Nephron (organoid): ENCODE results near the gene TCF4.

Experiments used
- H3K27ac Mint-ChIP-seq, 3 experiments: 2 replicates each; pipeline ENCODE4 v1.8.0; 2020; ENCODE audit warnings: mixed read lengths in 3 of 3, mild to moderate bottlenecking in 2 of 3, moderate library complexity in 1 of 3
- H3K27me3 Mint-ChIP-seq: 2 replicates; pipeline ENCODE4 v1.8.0; 2021; ENCODE audit warnings: low read depth, mild to moderate bottlenecking, moderate library complexity, mixed read lengths
- H3K36me3 Mint-ChIP-seq: 2 replicates; pipeline ENCODE4 v1.8.0; 2020; ENCODE audit warnings: low read depth, mixed read lengths
- H3K4me1 Mint-ChIP-seq: 2 replicates; pipeline ENCODE4 v1.8.0; 2020; ENCODE audit warnings: mixed read lengths
- H3K4me3 Mint-ChIP-seq, 3 experiments: 2 replicates each; pipeline ENCODE4 v1.8.0; 2020; ENCODE audit warnings: mild to moderate bottlenecking in 3 of 3, mixed read lengths in 3 of 3, moderate library complexity in 2 of 3
- H3K9me3 Mint-ChIP-seq: 2 replicates; pipeline ENCODE4 v1.8.0; 2020; ENCODE audit warnings: mixed read lengths
- TF ChIP-seq, protein P1 (sequence below), 3 experiments: fragments of 200-600 bp; sonication (generic); IDR thresholded peaks; one replicate each; pipeline ENCODE4 v1.5.0; 2021; ENCODE audit warnings: antibody characterized with exemption in 3 of 3; ENCODE audit not compliant: unreplicated experiment in 3 of 3

Gene TCF4

DNA sequence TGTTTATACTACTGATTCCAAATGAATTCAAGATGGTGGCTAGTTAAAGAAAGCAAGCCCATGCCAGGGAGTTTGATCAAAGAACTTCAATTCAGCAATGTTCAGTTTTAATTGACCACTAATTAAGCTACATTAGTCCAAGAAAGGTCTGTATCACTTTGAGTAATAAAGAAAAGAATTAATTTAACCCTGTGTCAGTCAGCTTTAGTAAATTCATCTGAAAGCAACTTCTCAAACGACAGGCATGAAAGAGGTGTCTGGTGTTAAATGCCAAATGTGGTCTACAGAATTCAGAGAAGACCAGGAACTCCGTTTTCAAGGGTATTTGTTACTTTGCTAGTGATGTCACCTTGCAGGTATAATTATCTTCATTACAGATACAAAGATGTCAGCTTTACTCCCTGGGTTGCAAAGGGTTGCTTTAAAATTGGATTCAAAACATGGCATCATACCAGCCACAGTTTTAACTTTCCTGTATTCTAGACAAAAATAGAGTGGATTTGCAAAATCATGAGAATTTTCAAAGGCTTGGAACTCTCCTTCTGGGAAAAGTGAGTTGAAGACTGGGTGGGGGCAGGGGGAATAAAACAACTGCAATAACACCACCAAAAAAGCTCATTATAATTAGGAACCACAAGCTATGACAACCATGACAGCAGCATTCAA lies 281.5 kb downstream of the TCF4 start:
- Mint-ChIP-seq H3K27ac (no peak overlapping the region), H3K36me3 (no peaks in the 10 kb centered on the region), H3K27me3 (no peaks in the 10 kb centered on the region), H3K4me1 (peaks cover 34% of the 10 kb centered on the region), H3K9me3 (no peaks in the 10 kb centered on the region), H3K4me3 (no peak overlapping the region)
- TF ChIP-seq, protein P1, sequence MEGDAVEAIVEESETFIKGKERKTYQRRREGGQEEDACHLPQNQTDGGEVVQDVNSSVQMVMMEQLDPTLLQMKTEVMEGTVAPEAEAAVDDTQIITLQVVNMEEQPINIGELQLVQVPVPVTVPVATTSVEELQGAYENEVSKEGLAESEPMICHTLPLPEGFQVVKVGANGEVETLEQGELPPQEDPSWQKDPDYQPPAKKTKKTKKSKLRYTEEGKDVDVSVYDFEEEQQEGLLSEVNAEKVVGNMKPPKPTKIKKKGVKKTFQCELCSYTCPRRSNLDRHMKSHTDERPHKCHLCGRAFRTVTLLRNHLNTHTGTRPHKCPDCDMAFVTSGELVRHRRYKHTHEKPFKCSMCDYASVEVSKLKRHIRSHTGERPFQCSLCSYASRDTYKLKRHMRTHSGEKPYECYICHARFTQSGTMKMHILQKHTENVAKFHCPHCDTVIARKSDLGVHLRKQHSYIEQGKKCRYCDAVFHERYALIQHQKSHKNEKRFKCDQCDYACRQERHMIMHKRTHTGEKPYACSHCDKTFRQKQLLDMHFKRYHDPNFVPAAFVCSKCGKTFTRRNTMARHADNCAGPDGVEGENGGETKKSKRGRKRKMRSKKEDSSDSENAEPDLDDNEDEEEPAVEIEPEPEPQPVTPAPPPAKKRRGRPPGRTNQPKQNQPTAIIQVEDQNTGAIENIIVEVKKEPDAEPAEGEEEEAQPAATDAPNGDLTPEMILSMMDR (IDR thresholded peaks at IDR 0.05; ENCODE audit: unreplicated experiment in 3 of 3) = no peak

DNA sequence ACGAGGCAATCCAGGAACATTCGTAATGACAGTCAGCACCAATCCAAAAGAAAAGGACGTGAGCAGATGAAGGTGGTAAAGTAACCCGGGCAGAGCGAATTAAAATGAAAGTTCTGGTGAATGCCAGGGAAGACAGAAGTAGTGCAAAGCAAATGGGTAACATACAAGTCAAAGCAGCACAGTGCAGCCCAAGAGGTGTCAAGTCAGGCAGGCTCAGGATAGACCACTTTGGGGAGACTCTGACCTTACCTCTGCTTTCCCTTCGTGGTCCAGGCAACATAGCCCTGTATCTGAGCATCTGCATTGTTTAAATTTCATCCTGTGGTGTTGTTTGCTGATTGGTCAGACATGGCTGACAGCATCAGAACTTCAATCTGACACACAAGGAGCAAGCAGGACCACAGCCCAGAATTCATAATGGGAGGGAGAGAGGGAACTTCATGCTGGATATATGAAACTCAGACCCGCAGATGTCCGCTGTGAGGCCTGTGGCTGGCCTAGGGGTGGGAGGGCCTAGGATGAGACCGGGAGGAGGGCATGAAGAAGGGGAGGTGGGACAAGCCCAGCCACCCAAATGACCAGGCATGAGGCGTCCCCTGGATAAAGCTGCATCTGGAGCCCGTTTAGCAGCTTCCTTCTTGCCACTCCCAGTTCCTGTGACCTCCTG lies 285.7 kb downstream of the TCF4 start:
- H3K9me3 Mint-ChIP-seq = no peaks in the 10 kb centered on the region
- H3K4me3 Mint-ChIP-seq = peak overlapping the region; percentile 16 to 57 (median 27)
- peak overlapping the region; percentile 37 to 69 (median 65) for H3K27ac Mint-ChIP-seq
- TF ChIP-seq, protein P1 (IDR thresholded peaks at IDR 0.05; ENCODE audit: unreplicated experiment in 3 of 3) = no peak
- H3K36me3 Mint-ChIP-seq = no peaks in the 10 kb centered on the region
- H3K4me1 Mint-ChIP-seq = peaks cover 56% of the 10 kb centered on the region
- no peaks in the 10 kb centered on the region for H3K27me3 Mint-ChIP-seq

DNA sequence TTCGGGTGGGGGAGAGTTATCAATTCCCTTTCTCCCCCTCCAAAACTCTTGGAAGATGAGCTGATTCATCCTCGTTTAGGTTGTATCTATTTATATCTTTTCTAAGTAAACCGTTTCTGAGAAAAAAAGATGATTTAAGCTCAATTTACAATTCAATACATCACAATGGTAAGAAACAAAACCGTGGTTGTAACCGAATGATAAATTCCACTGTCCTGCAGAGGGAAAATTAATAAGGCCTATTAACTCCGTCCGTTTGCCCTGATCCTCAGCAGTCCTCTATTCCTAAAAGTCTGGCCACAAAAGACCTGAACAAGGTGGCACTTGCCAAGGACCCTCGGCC lies 286.2 kb downstream of the TCF4 start:
- H3K27me3 Mint-ChIP-seq = no peaks in the 10 kb centered on the region
- peak overlapping the region in 2 of 3 experiments; percentile 16 to 57 for H3K4me3 Mint-ChIP-seq
- H3K27ac Mint-ChIP-seq = peak overlapping the region; percentile 37 to 69 (median 65)
- H3K4me1 Mint-ChIP-seq = peaks cover 59% of the 10 kb centered on the region
- TF ChIP-seq, protein P1 (IDR thresholded peaks at IDR 0.05; ENCODE audit: unreplicated experiment in 3 of 3) = no peak
- H3K9me3 Mint-ChIP-seq = no peaks in the 10 kb centered on the region
- H3K36me3 Mint-ChIP-seq = no peaks in the 10 kb centered on the region

DNA sequence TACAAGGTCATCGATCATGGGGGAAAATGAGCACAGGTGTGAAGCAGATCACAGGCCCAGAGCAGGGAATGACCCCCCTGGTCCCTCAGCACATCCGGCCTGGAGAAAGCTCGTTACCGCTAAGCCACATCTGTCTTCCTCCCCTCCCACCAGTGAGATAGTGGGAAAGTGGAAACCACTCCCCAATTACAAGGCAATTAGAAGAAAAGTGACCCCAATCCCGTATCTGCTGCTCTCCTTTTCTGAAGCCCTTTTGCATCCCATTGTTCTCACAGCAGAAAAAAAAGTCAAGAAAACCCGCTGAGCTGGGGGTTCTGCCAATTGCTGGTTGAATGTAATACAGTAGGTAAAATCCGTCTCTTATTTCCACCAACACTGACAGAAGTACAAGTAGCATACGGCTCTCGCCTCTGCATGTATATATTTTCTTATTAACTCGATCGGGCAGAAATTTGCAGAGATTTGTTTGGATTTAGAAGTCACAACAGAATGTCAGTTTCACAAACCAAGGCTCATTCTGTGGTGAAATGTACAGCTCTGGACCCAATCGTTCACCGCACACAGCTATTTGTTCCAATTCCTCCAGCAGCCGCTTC lies 287.0 kb downstream of the TCF4 start:
- peak overlapping the region; percentile 39 to 78 (median 69) for H3K27ac Mint-ChIP-seq
- H3K4me3 Mint-ChIP-seq = peak overlapping the region; percentile 24 to 56 (median 36)

DNA sequence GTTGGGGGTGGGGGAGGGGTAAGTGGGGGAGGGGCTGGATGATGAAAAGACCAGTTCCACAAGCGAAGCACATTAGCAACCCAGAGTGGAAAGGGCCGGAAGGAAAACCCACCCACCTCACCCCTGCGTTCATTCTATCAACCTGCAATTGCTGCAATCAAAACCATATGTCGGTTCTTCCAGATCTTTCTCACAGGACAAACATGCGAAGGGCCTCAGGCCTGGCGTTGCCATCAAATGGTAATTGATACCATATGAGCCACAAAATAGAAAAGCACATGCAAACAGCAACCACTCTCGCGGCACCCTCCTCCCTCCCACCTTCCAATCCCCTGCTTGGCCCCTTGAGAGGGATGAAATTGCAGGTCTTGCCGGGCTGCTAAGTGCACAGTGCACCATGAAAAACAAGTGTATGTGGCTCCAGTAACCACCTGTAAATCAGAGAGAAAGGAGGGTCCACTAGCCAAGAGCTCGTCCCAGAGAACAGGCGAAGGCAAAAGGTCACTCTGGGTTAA lies 287.5 kb downstream of the TCF4 start:
- peaks cover 4% of the 10 kb centered on the region for H3K36me3 Mint-ChIP-seq
- peaks cover 64% of the 10 kb centered on the region for H3K4me1 Mint-ChIP-seq
- no peaks in the 10 kb centered on the region for H3K27me3 Mint-ChIP-seq
- H3K9me3 Mint-ChIP-seq = no peaks in the 10 kb centered on the region
- TF ChIP-seq, protein P1 (IDR thresholded peaks at IDR 0.05; ENCODE audit: unreplicated experiment in 3 of 3) = no peak
- peak overlapping the region; percentile 39 to 78 (median 69) for H3K27ac Mint-ChIP-seq
- H3K4me3 Mint-ChIP-seq = peak overlapping the region; percentile 24 to 56 (median 36)

More for the DNA sequence above, 287.0 kb downstream of the TCF4 start:
- H3K4me1 Mint-ChIP-seq = peaks cover 64% of the 10 kb centered on the region
- H3K27me3 Mint-ChIP-seq = no peaks in the 10 kb centered on the region
- H3K36me3 Mint-ChIP-seq = no peaks in the 10 kb centered on the region
- TF ChIP-seq, protein P1 (IDR thresholded peaks at IDR 0.05; ENCODE audit: unreplicated experiment in 3 of 3) = no peak
- no peaks in the 10 kb centered on the region for H3K9me3 Mint-ChIP-seq
